Loucy (cell line): Measurements from ENCODE around the gene EPHA6.

Experiments used
- EZH2phosphoT487 ChIP-seq: fragments of 200-600 bp; IDR thresholded peaks from 2 replicates; pipeline ENCODE4 v1.6.1; 2018; ENCODE audit warnings: antibody characterized with exemption, mild to moderate bottlenecking, moderate library complexity, borderline replicate concordance
- TF ChIP-seq, protein P1 (sequence below): fragments of 200-600 bp; sonication (generic); conservative IDR thresholded peaks from 2 replicates; pipeline ENCODE4 v1.5.1; 2014; ENCODE audit warnings: mild to moderate bottlenecking, antibody characterized with exemption, low read length

DNA sequence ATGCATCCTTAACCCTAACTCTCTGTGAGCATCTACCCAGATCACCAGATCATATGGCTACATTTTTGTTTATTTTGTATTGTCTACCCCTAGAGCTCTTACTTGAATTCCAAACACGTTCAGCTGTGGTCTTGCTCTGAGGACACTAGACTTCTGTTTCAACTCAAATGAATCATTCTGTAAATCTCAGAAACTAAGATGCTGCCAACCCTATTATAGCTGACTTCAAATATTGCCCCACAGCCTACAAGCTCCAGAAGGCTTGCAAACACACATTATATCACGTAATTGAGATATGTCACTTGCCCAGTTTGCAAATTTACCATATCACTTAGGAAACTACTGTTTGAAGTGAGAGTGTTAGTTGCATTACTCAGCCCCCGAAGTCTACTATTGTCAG, 524.0 kb downstream of the EPHA6 start:
- TF ChIP-seq, protein P1, sequence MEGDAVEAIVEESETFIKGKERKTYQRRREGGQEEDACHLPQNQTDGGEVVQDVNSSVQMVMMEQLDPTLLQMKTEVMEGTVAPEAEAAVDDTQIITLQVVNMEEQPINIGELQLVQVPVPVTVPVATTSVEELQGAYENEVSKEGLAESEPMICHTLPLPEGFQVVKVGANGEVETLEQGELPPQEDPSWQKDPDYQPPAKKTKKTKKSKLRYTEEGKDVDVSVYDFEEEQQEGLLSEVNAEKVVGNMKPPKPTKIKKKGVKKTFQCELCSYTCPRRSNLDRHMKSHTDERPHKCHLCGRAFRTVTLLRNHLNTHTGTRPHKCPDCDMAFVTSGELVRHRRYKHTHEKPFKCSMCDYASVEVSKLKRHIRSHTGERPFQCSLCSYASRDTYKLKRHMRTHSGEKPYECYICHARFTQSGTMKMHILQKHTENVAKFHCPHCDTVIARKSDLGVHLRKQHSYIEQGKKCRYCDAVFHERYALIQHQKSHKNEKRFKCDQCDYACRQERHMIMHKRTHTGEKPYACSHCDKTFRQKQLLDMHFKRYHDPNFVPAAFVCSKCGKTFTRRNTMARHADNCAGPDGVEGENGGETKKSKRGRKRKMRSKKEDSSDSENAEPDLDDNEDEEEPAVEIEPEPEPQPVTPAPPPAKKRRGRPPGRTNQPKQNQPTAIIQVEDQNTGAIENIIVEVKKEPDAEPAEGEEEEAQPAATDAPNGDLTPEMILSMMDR: no peak
- no peak for TF ChIP-seq EZH2phosphoT487
